HUES64 (cell line): ENCODE results near the gene TGM4. TPM values are rescaled to one million over a fixed set of nuclear protein-coding genes. Genes with fewer than 3 reads are reported as not detected.

Experiments
- H3K27ac ChIP-seq: 2 replicates; pipeline ENCODE4 v1.7.0; 2013; ENCODE audit warnings: low read depth, low read length, inconsistent platforms
- H3K27me3 ChIP-seq: 2 replicates; pipeline ENCODE4 v1.6.1; 2013; ENCODE audit warnings: mild to moderate bottlenecking, low read length; ENCODE audit not compliant: insufficient read depth
- H3K36me3 ChIP-seq: 2 replicates; pipeline ENCODE4 v1.6.1; 2013; ENCODE audit warnings: mild to moderate bottlenecking, low read length; ENCODE audit not compliant: insufficient read depth
- H3K4me1 ChIP-seq: 2 replicates; pipeline ENCODE4 v1.6.1; 2013; ENCODE audit warnings: mild to moderate bottlenecking, low read length, moderate library complexity; ENCODE audit not compliant: insufficient read depth
- H3K4me3 ChIP-seq: 2 replicates; pipeline ENCODE4 v1.5.1; 2013; ENCODE audit warnings: mild to moderate bottlenecking, low read length, moderate library complexity
- H3K9ac ChIP-seq: 2 replicates; pipeline ENCODE4 v1.6.1; 2013; ENCODE audit warnings: mild to moderate bottlenecking, low read depth, low read length
- H3K9me3 ChIP-seq: 2 replicates; pipeline ENCODE4 v1.6.1; 2013; ENCODE audit warnings: low read depth, low read length; ENCODE audit not compliant: insufficient read depth
- WGBS: fragments of 150-250, 120-280 bp; methylation state at CpG from one replicate; pipeline ENCODE4 v1.1.7; 2013; ENCODE audit warnings: missing lambda C conversion rate; 5-methylcytosine and 5-hydroxymethylcytosine counted together
- polyA plus RNA-seq, 2 experiments: library from polyadenylated mRNA; stranded (reverse); fragments of 50-300 nt; gene quantifications; one replicate each; pipeline ENCODE4 v1.2.3, GENCODE V29; 2013

The TGM4 gene
- not detected for polyA plus RNA-seq (2013, experiment 1 of 2)
- not detected for polyA plus RNA-seq (2013, experiment 2 of 2)

DNA sequence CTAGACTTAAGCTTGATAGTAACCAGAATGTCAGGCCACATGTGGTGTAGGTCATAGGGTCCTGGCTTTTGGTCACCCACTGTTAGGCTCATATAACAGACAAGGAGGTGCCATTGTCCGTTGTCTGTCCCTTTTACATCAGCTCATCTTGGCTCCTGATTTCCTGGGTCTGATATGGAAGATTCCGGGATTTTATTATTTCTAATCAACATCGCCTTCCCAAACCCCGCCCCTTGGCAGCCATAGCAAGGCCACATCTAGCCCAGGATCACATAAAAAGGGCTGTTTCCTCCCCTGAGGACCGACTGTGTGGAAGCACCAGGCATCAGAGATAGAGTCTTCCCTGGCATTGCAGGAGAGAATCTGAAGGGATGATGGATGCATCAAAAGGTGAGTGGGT, at the start of gene TGM4:
Gene TGM4 (plus strand): TSS at position 301 of the 400 bp plus-strand sequence. CDS start 71 bp downstream, at position 372.
- Histone ChIP-seq H3K9me3 (no peaks in the 10 kb centered on the region), H3K27me3 (no peaks in the 10 kb centered on the region), H3K9ac (no peak within 1 kb of the TSS), H3K27ac (no peak within 1 kb of the TSS), H3K36me3 (no peaks in the 10 kb centered on the region), H3K4me3 (no peak within 1 kb of the TSS), H3K4me1 (no peaks in the 10 kb centered on the region)
- WGBS = 94% methylated on average over 5 of the region's 5 CpGs

DNA sequence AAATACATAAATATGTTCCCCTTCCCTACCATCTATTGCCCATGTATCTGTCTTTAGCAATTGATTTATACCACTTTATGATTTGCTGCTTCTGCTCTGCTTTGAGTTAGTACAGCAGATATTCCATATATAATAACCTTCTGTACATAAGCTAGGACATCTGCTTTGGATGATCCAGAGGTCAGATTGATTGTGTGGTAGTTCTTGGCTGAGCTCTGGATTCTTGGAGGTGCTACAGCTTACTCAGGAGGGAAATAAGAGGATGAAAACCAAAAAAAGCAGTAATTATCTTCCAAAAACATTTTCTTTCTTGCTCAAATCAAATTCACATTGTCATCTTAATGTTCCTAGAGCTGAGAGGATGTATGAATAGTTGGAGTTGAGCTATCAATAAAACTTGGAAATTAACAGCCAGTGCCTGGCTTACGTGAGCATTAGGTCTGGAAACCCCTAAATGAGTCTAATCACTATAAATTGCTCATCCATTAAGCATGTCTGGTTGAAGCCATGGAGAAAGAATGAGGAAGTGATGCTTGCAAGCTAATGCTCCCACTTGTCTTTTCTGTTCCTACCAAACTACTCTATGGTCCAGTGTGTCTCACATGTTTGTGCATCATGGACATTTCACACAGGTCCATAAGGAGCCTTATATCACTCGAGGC, 49.0 kb upstream of the TGM4 start:
- peaks cover 68% of the 10 kb centered on the region for H3K36me3 ChIP-seq
- 100% methylated on average over 2 of the region's 2 CpGs for WGBS
- H3K27ac ChIP-seq = no peak overlapping the region
- H3K27me3 ChIP-seq = no peaks in the 10 kb centered on the region
- H3K9me3 ChIP-seq = peaks cover 5% of the 10 kb centered on the region; the same call in 1 of the 2 replicates
- no peak overlapping the region for H3K4me3 ChIP-seq
- no peaks in the 10 kb centered on the region for H3K4me1 ChIP-seq
- H3K9ac ChIP-seq = no peak overlapping the region

DNA sequence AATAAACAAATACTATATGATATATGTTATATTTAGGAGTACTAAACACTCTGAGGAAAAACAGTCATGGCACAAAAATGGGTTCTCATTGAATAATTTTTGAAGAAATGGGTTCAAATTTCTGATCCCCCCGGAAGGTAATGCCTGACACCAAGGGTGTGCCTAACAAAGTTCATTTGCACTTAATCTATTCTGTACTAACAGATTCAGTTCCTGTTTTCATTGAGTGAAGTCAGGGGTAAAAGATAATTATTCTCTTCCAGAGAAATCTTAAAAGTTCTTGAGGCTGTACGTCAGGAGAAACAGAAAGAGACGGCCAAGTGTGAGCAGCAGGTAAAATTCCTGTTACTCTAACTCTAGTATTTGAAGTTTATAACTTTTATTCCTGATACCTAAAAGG, 47.2 kb upstream of the TGM4 start:
- 95% methylated on average over 3 of the region's 3 CpGs for WGBS
- Histone ChIP-seq H3K27me3 (no peaks in the 10 kb centered on the region), H3K27ac (no peak overlapping the region), H3K9me3 (peaks cover 5% of the 10 kb centered on the region; the same call in 1 of the 2 replicates), H3K9ac (no peak overlapping the region), H3K36me3 (peaks cover 86% of the 10 kb centered on the region), H3K4me1 (no peaks in the 10 kb centered on the region), H3K4me3 (no peak overlapping the region)

DNA sequence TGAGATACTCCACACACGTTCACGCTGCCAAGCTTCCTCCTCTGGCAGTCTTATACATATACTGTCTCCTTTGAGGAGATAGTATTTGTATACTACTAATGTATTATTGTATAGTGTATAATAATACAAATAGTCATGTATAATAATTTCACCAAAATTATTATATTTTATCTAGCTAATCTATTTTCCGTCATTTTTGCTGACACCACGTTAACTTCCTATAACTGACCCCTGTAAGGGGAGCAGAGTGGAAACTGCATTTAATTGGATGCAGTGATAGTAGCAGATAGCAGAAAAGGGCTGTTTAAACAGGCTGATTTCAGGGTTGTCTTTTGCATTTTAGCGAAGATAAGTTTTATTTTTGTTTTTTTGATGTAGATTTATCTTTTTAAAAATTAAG, 43.2 kb upstream of the TGM4 start:
- Histone ChIP-seq H3K36me3 (peaks cover 80% of the 10 kb centered on the region), H3K27me3 (no peaks in the 10 kb centered on the region), H3K4me1 (no peaks in the 10 kb centered on the region), H3K9ac (no peak overlapping the region), H3K9me3 (no peaks in the 10 kb centered on the region), H3K27ac (no peak overlapping the region), H3K4me3 (no peak overlapping the region)
- whole genome bisulfite sequencing = 100% methylated on average over 3 of the region's 5 CpGs

DNA sequence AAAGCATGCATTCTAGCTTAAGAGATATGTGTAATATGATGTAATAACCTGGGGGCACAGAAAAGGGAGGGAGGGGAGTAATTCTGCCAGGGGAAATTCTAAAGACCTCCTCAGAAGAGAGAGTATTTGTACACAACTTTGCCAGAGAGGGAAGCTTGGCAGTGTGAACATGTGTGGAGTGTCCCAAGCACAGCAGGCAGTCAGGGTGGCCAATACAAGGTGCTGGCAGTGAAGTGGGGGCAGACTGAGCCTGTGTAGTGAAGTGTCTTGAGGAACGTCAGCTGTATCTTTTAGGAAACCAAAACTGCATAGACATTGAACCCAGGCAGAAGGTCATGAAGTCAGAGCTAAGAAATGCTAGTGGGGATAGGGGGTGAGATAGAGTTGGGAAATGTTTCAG, 42.4 kb upstream of the TGM4 start:
- H3K9me3 ChIP-seq = peaks cover 7% of the 10 kb centered on the region; the same call in 1 of the 2 replicates
- WGBS = 95% methylated on average over 1 of the region's 1 CpG
- no peak overlapping the region for H3K27ac ChIP-seq
- no peaks in the 10 kb centered on the region for H3K4me1 ChIP-seq
- H3K4me3 ChIP-seq = no peak overlapping the region
- H3K9ac ChIP-seq = no peak overlapping the region
- no peaks in the 10 kb centered on the region for H3K27me3 ChIP-seq
- peaks cover 80% of the 10 kb centered on the region for H3K36me3 ChIP-seq

DNA sequence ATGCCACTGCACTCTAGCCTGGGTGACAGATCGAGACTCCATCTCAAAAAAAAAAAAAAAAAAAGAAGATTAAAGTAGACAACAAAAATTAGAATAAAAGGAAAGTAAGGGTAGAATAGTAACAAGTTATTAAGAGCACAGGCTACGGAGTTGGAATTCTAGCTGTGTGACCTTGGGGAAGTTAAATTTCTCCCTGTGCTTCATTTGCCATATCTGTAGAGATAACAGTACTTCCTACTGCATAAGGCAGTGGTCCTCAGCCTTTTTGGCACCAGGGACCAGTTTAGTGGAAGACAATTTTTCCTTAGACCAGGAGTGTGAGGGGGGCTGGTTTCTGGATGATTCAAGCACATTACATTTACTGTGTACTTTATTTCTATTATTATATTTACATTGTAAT, 41.4 kb upstream of the TGM4 start:
- Histone ChIP-seq H3K36me3 (peaks cover 80% of the 10 kb centered on the region), H3K4me1 (no peaks in the 10 kb centered on the region), H3K9ac (no peak overlapping the region), H3K27me3 (no peaks in the 10 kb centered on the region), H3K9me3 (peaks cover 11% of the 10 kb centered on the region; the same call in 1 of the 2 replicates), H3K4me3 (no peak overlapping the region), H3K27ac (no peak overlapping the region)
- 89% methylated on average over 1 of the region's 2 CpGs for WGBS

DNA sequence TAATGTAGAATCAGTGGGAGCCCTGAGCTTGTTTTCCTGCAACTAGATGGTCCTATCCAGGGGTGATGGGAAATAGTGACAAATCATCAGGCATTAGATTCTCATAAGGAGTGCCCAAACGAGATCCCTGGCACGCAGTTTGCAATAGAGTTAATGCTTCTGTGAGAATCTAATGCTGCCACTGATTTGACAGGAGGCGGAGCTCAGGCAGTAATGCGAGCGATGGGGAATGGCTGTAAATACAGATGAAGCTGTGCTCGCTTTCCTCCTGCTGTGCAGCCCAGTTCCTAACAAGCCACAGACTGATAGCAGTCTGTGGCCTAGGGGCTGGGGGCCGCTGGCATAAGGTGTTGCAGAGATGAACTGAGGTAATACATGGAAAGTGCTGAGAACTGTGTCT, 41.0 kb upstream of the TGM4 start:
- H3K36me3 ChIP-seq = peaks cover 80% of the 10 kb centered on the region
- H3K9ac ChIP-seq = no peak overlapping the region
- no peak overlapping the region for H3K27ac ChIP-seq
- H3K27me3 ChIP-seq = no peaks in the 10 kb centered on the region
- H3K4me3 ChIP-seq = no peak overlapping the region
- peaks cover 11% of the 10 kb centered on the region; the same call in 1 of the 2 replicates for H3K9me3 ChIP-seq
- no peaks in the 10 kb centered on the region for H3K4me1 ChIP-seq
- whole genome bisulfite sequencing = 89% methylated on average over 7 of the region's 7 CpGs

DNA sequence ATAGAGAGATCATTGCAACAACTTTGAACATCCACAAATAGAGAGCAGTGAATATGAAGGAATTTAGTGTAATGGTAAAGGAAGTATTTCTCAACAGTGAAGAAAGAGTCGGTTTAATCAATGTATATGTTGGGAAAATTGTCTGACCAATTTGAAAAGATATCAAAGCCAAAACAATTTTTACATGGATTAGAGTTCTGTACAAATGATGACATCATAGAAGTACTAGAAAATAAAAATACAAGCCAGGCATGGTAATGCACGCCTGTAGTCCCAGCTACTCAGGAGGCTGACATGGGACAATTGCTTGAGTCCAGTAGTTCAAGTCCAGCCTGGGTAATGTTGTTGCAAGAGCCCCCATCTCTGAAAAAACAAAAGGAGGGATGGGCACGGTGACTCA, 38.7 kb upstream of the TGM4 start:
- Histone ChIP-seq H3K27ac (no peak overlapping the region), H3K4me1 (no peaks in the 10 kb centered on the region), H3K27me3 (no peaks in the 10 kb centered on the region), H3K36me3 (peaks cover 87% of the 10 kb centered on the region), H3K9me3 (peaks cover 11% of the 10 kb centered on the region; the same call in 1 of the 2 replicates), H3K4me3 (no peak overlapping the region), H3K9ac (no peak overlapping the region)
- 95% methylated on average over 3 of the region's 3 CpGs for WGBS

DNA sequence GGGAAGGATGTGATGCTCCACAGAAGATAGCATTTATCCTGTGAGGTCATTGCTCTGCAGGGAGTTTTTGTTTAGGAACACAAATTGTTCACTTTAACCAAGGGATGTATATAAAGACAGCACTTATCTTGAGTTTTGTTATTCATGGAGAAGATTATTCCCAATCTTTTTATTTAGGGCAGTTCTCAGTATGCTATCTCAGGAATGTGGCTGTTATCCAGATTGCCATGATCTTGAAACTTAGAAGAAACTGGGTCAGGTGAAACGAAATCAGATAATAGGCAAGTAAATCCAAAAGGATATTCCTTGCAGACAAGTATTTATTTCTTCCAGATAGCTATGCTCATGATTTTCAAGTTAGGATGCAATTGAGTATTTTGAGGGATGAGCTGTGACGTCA, 32.0 kb upstream of the TGM4 start:
- peaks cover 95% of the 10 kb centered on the region for H3K36me3 ChIP-seq
- 0 out of 2 replicates have a peak, but pooled peaks cover under 1% of the 10 kb centered on the region for H3K9me3 ChIP-seq
- no peak overlapping the region for H3K9ac ChIP-seq
- no peaks in the 10 kb centered on the region for H3K27me3 ChIP-seq
- no peaks in the 10 kb centered on the region for H3K4me1 ChIP-seq
- no peak overlapping the region for H3K27ac ChIP-seq
- 95% methylated on average over 2 of the region's 2 CpGs for WGBS
- H3K4me3 ChIP-seq = no peak overlapping the region

DNA sequence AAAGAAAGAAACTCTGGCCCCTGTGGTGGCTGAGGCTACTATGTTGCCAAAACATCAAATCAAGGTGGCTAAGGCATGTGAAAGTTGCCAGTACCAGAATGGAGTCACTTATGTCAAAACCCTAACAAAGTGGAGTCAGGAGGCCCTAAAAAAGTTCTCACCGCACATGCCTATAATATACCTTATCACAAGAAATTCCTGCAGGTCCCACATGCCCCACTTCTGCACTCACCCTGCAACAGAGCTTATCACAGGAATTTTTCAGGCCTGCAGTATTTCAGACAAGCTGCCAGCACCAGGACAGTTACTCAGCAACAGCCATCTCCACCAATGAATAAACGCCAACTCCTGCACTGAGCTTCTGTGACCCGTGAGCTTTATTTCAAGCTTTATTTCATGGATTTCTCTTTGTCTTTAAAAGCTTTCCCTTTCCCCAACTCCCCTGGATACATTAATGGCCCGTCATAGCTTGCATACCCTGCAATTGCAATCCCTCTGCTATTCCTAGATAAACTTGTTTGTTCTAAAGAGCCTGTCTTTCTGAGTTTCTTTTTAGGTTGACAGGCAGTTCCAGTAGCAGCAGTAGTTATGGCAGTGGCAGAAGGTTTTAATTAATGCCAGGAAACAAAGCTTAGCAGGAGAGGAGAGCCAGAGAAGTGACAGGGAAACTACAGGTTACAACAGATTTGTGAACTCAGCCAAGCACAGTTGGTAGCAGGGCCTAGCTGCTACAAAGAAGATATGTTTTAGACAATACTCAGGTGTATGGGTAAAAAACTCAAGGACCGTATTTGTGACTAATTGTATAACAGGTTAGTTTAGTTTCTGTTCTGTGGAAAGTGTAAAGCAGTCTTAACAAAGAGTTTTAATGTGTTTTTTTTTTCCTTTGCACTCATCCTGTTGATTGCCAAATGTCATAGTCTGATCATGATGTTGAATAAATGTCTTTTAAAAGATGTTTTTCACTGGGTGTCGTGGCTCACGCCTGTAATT, 28.6 kb upstream of the TGM4 start:
- H3K4me1 ChIP-seq = no peaks in the 10 kb centered on the region
- no peak overlapping the region for H3K9ac ChIP-seq
- peaks cover 89% of the 10 kb centered on the region for H3K36me3 ChIP-seq
- no peaks in the 10 kb centered on the region for H3K27me3 ChIP-seq
- H3K9me3 ChIP-seq = no peaks in the 10 kb centered on the region
- no peak overlapping the region for H3K27ac ChIP-seq
- no peak overlapping the region for H3K4me3 ChIP-seq
- 94% methylated on average over 7 of the region's 7 CpGs for whole genome bisulfite sequencing

DNA sequence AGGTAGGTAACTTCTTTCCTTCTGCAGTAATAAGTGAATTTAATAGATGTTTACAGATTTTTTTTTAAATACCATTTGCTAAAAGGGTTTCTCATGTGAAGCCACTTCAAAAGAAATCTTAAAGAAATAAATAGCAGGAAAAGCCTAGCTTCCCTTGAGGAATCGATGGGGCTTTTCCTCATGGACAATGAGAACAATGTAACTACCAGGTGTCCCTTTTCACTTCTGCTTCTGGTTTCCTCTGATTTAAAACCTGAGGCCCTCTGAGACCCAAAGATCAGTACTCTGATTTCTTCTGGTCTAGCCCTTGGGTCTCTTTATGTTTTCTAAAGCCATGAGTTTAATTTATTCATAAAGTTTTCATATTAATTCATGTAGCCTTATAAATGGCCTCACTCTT, 25.8 kb upstream of the TGM4 start:
- Histone ChIP-seq H3K36me3 (peaks cover 89% of the 10 kb centered on the region), H3K4me3 (no peak overlapping the region), H3K4me1 (no peaks in the 10 kb centered on the region), H3K9ac (no peak overlapping the region), H3K27ac (no peak overlapping the region), H3K9me3 (peaks cover 2% of the 10 kb centered on the region; the same call in 1 of the 2 replicates), H3K27me3 (no peaks in the 10 kb centered on the region)
- WGBS = 98% methylated on average over 1 of the region's 1 CpG
